ENCODE results near the gene GORASP1. TPM values are rescaled to one million over a fixed set of nuclear protein-coding genes. Genes with fewer than 3 reads are reported as not detected.

Gene GORASP1
- total RNA-seq (2021; fragmentation: NEBNext Ultra II Directional; extraction: Animal tissue kit (Norgen Biotek cat#: 25700)) (33.4 and 39.3 TPM in 2 replicates), polyA plus RNA-seq (2011; rRNA removed) (33.5 and 45.0 TPM in 2 replicates), polyA minus RNA-seq (2011; rRNA and poly(A)+ RNA removed) (38.5 and 44.1 TPM in 2 replicates)
- polyA plus RNA-seq (2011; cell fraction: cytosol; rRNA removed) = 43.9 TPM
- polyA plus RNA-seq (2011; cell fraction: nucleus; rRNA removed) = 133 TPM
- 28.9 to 39.2 TPM (median 35.8 TPM) in 4 replicates for polyA plus RNA-seq (2012, experiment 1 of 2)
- polyA plus RNA-seq (2012, experiment 2 of 2) = 23.5 TPM
- polyA plus RNA-seq (2013, experiment 1 of 2) = 17.0 TPM
- polyA plus RNA-seq (2013, experiment 2 of 2) = 15.3 TPM
- 25.0 TPM for polyA minus RNA-seq (2011; cell fraction: cytosol; rRNA and poly(A)+ RNA removed)
- polyA minus RNA-seq (2011; cell fraction: nucleus; rRNA and poly(A)+ RNA removed) = 41.5 TPM
- long read RNA-seq, experiment 1, partial matches to known transcripts = 9 of 16 reads
- long read RNA-seq, experiment 1, other reads (novel, unspliced or antisense) = 2 of 16 reads
- long read RNA-seq, experiment 2, partial matches to known transcripts = 2 of 8 reads
- long read RNA-seq, experiment 2, other reads (novel, unspliced or antisense) = 4 of 8 reads

GRCh38 chr3:39107388-39108199 is at the start of gene GORASP1, which contains the start of gene TTC21A:
Gene GORASP1, minus strand, starts transcription at chr3:39107627. Its CDS starts 86 bp downstream, at chr3:39107541.
Gene TTC21A, plus strand, starts transcription at chr3:39107680. Its CDS starts 158 bp downstream, at chr3:39107838.
- H3K4me1 ChIP-seq (replicated peaks in 1 of 4; ENCODE audit: control insufficient read depth in 3 of 4, insufficient read depth in 4 of 4, low read length in 3 of 4) = no peaks in the 10 kb centered on the region; a peak in 2 of 7 replicates
- H3K14ac ChIP-seq (ENCODE audit: insufficient read length) = no peak within 1 kb of the TSS
- peak within 1 kb of the TSS; percentile 77 to 92 (median 84) for H3K4me3 ChIP-seq (ENCODE audit: extremely low read depth in 1 of 4, insufficient read depth in 2 of 4, low read depth in 3 of 4, low read length in 4 of 4)
- H2BK5ac ChIP-seq (ENCODE audit: low read depth, low read length) = no peak within 1 kb of the TSS
- H3K27me3 ChIP-seq (replicated peaks in 1 of 4; ENCODE audit: control insufficient read depth in 3 of 4, extremely low read depth in 1 of 4, insufficient read depth in 3 of 4, low read length in 3 of 4) = peaks cover 0 to 8% (median 3%) of the 10 kb centered on the region in 4 experiments; a peak in 2 of 7 replicates
- H3K36me3 ChIP-seq (ENCODE audit: control insufficient read depth in 2 of 4, insufficient read depth in 4 of 4, low read length in 3 of 4) = no peaks in the 10 kb centered on the region
- DNase-seq (ENCODE audit: low read depth in 1 of 2, low spot score in 2 of 2) (peak in 1 of 2 experiments; percentile 86), FAIRE-seq (no peak)
- H2BK20ac ChIP-seq (ENCODE audit: low read length) = no peak within 1 kb of the TSS
- no peak within 1 kb of the TSS for H3K27ac ChIP-seq (ENCODE audit: low read depth, low read length)
- ChIA-PET POLR2A (ENCODE audit: partially characterized antibody) (interaction anchor here (0.5 to 1.5 kb wide), 7 partner anchors 8 to 77 kb away, joined by 3 to 6 read pairs (median 3); no protein-coding TSS in a partner anchor), CTCF (ENCODE audit: partially characterized antibody) (interaction anchor here (0.7 to 10.4 kb wide), 10 partner anchors 13 to 185 kb away, joined by 3 to 95 read pairs (median 4); no protein-coding TSS in a partner anchor)
- H3K23me2 ChIP-seq (ENCODE audit: low read depth, low read length) = peaks cover 12% of the 10 kb centered on the region; the same call in 1 of the 2 replicates
- H2BK12ac ChIP-seq (ENCODE audit: low read depth, low read length) = no peak within 1 kb of the TSS
- H4K8ac ChIP-seq (ENCODE audit: extremely low read depth, insufficient read depth, low read length) = peak within 1 kb of the TSS; percentile 86
- H3K4me2 ChIP-seq (ENCODE audit: insufficient read depth in 1 of 2, low read depth in 2 of 2, low read length in 2 of 2) = peak within 1 kb of the TSS; percentile 92 to 93
- peak within 1 kb of the TSS; percentile 20 for H4K5ac ChIP-seq (ENCODE audit: insufficient read length, low read depth, low read length)
- H3K79me2 ChIP-seq (ENCODE audit: control insufficient read depth in 1 of 2, insufficient read depth in 2 of 2, low read length in 2 of 2) = no peaks in the 10 kb centered on the region
- H4K91ac ChIP-seq (replicated peaks; ENCODE audit: insufficient read length, low read length) = no peak within 1 kb of the TSS
- peak within 1 kb of the TSS; percentile 82; the same call in 1 of the 2 replicates for H2AFZ ChIP-seq (ENCODE audit: low read length)
- no peak within 1 kb of the TSS for H3K23ac ChIP-seq (ENCODE audit: insufficient read length)
- no peak within 1 kb of the TSS for H2BK120ac ChIP-seq (replicated peaks; ENCODE audit: low read depth, low read length)
- peaks cover 0 to 9% of the 10 kb centered on the region in 2 experiments for H4K20me1 ChIP-seq (replicated peaks in 1 of 2; ENCODE audit: control insufficient read depth in 1 of 2, insufficient read depth in 2 of 2, low read length in 2 of 2)
- H3K56ac ChIP-seq (replicated peaks; ENCODE audit: insufficient read length, low read depth, low read length) = no peak within 1 kb of the TSS
- 0 out of 2 replicates have a peak, but pooled peaks cover 6% of the 10 kb centered on the region for H3K79me1 ChIP-seq (ENCODE audit: low read depth, low read length)
- peak within 1 kb of the TSS; percentile 45 for H3K4ac ChIP-seq (replicated peaks; ENCODE audit: insufficient read length, low read depth, low read length)
- no peak within 1 kb of the TSS for H3K18ac ChIP-seq (ENCODE audit: extremely low read depth, low read length)
- no peaks in the 10 kb centered on the region for H3K9me3 ChIP-seq (ENCODE audit: insufficient read depth in 2 of 2, low read depth in 1 of 2, low read length in 1 of 2)
- peak within 1 kb of the TSS; percentile 59 to 91 (median 70) for H3K9ac ChIP-seq (replicated peaks in 1 of 4; ENCODE audit: extremely low read depth in 1 of 4, low read depth in 3 of 4, low read length in 3 of 4)
- H2AK5ac ChIP-seq (ENCODE audit: low read depth, low read length) = no peak within 1 kb of the TSS
- H2BK15ac ChIP-seq (ENCODE audit: low read length) = no peak within 1 kb of the TSS
- 2% methylated on average over 60 of the region's 74 CpGs; no CpG with 5 or more reads in 1 of the 2 experiments for WGBS, 2 experiments (ENCODE audit: extremely low coverage in 1 of 2, insufficient coverage in 1 of 2, insufficient read length in 1 of 2, insufficient replicate concordance in 2 of 2, low coverage in 1 of 2, low lambda C conversion rate in 2 of 2, missing lambda C conversion rate in 1 of 2)
- TF ChIP-seq TBP (IDR thresholded peaks at IDR 0.05; ENCODE audit: low read depth, low read length) (peak; percentile 17; the same call in 1 of the 2 replicates), RAD21 (IDR thresholded peaks at IDR 0.05 in 1 of 2, conservative IDR thresholded peaks at IDR 0.05 in 1 of 2; ENCODE audit: low read depth in 2 of 2, low read length in 2 of 2) (peak in 1 of 2 experiments; percentile 2; a peak in 1 of 4 replicates), SIN3A (conservative IDR thresholded peaks at IDR 0.05 in 1 of 2, IDR thresholded peaks at IDR 0.05 in 1 of 2; ENCODE audit: low read depth in 1 of 2, low read length in 2 of 2) (peak; percentile 85 to 91; a peak in 2 of 4 replicates), SIX5 (IDR thresholded peaks at IDR 0.05; ENCODE audit: low read depth, low read length) (no peak), MAX (IDR thresholded peaks at IDR 0.05) (peak; percentile 41), TCF12 (IDR thresholded peaks at IDR 0.05; ENCODE audit: low read depth, low read length) (no peak), SRF (IDR thresholded peaks at IDR 0.05; ENCODE audit: low read depth, low read length) (peak; percentile 84), ASH2L (IDR thresholded peaks at IDR 0.05; ENCODE audit: low read length) (peak; percentile 49)

Data from H1 (cell line).